Measurements from ENCODE around the gene LGALS4.
"Not testable (repeated sequence)": the region's sequence is repeated elsewhere in the genome, so short reads cannot be mapped to it uniquely, and the experiment has no call there.

LGALS4 gene

DNA sequence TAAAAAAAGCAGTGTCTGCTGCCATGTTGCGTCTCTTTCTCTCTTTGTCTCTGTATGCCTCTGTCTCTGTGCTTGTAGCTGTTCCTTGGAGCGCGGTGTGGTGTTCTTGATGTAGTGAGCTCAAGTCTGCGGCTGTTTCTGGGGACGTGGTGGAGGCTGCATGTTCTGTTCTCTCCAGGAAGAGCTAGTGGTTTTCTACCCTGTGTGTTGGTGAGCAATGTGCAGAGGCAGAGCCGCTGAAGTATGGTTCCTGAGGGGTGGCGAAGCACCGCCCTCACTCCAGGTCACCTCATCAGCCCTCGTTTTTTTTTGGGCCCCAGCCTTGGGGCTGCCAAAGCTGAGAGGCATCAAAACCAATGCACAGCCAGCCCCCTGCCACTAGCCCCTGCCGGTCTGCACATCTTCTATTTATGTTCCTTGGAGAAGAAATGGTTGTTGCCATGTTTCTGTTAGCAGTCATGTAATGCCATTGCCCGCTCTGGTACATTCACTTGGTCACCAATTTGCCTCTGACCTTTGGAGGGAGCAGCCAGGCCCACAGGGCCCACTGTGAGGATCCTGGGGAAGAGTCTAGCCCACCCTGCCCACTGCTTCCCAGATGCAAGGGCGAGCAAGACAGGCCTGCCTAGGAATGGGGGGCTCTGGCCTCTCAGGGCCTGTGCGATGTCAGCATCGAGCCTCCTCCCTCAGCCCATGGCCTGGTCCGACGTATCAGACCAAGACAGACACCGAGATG lies 29.9 kb upstream of the LGALS4 start:
- peak; percentile 58 for DNase-seq

DNA sequence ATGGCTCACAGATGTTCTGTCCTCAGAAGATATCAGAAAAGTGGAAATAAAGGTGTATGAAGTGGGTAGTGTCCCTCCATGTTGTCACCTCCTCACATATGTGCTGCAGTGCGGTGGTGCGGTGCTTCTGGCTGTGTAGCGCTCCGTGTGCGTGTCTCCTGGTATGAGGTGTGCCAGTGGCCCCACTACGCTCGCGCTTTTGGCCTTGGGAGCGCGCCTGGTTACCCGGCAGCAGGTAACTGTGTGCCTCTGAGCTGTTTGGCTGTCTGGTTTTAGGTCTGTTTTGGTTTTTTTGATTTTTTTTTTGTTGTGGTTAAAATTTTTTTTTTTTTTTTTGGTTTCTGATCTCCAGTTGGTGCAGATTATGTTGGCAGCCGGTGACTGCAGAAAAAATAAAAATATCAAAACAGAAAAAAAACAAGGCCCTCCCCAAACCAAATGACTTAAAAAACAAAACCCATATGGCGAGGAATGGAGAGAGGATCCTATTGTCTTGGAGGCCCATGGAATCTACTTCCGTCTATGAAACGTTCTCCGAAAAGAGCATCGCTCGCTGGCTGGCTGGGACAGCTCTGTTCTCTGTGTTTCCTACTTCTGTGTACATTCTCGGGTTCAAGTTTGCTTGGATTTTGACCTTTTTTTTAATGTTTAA lies 29.2 kb upstream of the LGALS4 start:
- peak; percentile 43 for DNase-seq

DNA sequence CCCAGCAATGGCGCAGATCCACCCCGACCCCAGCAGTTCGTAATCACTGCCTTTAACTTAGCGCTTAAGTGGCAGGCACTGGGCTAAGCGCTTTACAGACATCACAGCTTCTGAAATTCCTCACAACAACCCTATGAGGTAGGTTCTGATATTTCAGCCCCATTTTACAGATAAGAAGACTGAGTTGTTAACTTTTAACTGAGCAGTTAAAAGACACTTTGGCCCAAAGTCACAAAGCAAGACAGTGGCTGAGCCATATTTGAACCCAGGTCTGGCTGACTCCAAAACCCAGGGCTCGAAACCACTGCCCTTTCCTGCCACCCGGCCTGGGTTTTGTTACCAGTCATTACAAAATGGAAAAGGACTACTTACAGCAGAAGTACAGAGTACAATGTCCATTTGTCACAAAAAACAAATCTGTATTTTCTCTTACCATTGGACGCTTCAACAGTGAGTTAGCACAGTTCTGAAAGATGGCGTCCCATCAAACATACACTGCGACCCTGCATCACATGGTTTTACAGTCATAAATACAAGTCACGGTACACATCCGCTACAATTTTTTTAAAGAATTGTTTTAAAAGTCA lies 28.5 kb upstream of the LGALS4 start:
- no peak for DNase-seq

DNA sequence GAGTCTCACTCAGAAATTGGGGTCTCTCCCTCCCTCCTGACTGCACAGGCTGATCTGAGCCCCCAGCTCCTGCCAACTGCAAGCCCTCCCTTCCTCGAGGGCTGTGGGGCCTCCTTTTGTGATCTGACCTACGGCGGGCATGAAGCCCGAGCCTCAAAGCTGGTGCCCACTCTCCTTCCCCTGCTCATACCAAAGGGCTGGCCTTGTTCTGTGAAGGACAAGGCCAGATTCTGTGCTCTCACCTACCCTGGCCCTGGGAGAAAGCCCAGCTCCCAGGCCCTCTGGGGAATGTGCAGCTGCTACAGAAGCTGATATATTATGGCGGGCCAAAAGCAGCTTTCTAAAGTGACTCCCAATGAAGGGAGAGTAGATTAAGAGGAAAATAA lies 27.8 kb upstream of the LGALS4 start:
- no peak for DNase-seq

DNA sequence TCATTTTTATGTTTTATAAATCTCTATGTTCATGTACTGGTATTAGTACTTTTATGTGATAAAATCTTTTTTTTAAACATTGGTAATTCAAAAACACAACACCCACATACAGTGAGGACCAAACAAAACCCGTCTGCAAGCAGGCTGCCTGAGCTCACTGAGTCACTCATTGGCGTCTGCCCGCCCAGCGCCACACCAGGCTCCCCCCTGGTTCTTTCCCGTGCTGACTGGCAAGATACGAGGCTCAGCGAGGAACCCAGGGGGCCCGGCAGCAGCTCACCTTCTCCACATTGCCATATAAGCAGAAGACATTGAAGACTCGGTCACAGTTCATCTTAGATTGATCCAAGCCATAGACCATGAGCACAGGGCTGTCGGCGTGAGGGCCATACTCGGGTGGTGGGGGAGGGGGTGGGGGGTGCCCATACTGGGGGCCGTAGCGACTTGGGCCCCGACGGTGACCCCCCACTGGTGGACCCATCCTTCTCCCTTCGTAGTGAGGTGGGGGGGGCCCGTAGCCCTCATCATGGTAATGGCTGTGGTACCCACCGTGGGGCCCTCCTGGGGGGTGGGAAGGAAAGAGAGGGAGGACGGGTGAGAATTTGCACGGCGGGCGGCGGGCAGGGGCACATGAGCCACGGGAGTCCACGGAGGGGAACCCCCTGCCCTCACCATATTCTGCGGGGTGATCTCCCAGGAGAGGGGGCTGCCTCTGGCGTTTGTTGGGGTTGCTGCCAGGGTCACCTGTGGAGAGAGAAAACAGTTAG lies 27.3 kb upstream of the LGALS4 start:
- no peak for DNase-seq

DNA sequence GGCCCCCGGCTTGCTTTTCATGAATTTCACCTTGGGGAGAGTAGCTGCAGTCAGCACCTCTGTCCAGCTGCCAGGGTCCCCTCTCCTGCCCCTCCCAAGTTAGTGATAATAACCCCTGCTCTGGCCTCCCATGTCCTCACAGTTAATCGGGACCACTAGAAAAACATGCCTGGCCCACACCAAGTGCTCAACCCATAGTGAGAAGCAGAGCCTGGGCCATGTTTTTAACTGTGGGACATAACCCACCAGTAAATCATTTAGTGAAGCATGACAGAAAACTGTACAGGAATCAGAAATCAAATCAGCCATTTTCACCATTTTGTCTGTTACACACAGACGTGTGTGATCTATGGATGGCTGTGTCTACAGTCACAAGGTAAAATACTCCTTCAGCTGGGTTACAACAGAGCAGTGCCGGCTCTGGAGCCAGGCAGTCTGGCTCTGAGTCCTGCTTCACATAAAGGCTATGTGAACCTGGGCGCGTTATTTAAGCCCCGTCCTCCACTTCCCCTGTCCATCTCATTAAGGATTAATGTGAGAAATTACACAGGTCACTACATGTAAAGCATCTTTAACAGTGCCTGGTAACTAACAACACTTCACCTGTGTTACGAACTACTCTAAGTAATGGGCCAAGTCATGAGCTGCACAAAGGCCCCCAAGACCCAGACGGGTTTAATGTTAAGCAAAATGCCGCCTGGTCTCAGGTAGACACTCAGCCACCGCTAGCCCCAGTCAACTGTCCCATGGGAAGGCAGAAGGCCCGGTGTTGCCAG lies 26.4 kb upstream of the LGALS4 start:
- no peak for DNase-seq

DNA sequence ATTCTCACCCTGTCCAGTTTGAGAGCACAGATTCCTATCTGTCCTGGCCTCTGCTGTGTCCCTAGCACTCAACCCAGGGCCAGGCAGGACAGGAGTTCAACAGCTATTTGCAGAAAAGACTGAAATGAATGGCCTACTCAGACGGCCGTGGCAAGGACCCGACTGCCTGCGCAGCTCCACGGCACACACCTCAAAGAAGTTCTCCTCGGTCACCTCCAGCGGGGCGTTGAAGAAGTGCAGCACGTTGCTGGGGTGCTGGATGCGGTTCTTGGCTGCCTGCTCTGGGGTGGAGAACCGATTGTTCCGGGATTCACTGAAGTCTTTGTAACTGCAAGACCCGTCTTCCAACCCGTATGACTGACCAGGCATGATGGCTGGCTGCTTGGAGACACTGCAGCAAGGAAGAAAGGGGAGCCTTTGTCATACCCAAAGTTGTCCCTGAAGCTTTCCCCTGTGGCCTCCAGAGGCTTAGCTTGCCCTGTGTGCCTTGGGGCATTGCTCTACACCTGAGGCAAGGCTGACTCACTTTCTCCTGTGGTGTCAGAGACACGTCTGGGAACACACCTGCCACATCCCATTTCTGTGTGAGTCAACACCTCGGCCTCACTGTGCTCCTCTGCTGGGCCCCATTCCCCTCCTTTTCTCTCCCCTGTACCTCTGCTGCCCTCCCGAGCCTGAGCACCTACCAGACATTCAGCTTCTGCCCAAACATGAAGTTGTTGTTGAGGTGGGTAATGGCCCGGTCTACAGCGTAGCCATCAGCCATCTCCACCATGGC lies 25.7 kb upstream of the LGALS4 start:
- no peak for DNase-seq

DNA sequence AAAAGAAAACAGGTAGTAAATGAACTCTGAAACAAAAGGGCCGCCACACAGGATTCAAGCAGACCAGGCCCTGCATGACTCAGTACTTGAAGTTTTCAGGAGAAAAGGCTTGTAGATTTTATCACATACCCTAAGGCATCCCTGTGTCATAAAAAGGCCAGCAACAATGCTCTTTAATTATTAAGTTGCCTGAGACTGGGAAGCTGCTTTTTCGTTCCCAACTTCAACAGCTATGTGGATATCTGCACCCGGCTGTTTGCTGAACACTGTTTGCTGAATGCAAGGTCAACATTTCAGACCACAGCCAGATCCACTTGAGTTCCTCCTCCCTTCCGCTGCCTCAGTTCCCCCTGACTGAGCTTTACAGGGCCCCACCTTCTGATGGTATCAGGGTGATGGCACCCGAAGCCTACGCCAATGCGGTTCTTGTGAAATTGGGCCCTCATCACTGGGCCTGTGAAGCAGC lies 24.9 kb upstream of the LGALS4 start:
- no peak for DNase-seq

DNA sequence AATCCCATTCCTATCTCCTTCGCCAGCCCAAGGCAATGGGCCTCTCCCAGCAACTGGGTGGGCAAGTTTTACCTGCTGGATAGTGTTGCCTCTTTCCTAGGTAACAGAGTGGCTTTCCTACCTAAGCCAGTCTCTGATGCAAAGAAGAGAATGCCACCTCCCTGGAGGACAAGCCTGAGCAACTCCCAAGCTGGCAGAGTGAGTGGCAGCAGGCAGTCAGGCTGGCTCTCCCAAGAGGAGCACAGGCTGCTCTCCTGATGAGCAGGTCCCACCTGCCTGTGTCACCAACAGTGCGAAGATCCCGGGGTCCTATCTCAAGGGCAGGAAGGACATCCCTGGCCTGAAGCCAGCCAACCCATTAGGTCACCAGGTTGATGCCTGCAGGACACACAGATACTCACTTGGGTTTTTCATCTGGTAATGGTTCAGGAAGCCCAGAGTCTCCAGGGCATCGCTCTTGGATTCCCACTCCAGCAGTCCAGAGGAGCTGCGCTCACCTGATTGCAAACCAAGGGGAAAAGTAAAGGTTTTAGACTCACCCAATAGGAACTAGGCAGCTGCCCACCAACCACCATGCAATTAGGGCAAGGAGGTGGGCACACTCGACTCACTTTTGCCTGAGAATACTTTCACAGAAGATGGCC lies 24.4 kb upstream of the LGALS4 start:
- no peak for DNase-seq

DNA sequence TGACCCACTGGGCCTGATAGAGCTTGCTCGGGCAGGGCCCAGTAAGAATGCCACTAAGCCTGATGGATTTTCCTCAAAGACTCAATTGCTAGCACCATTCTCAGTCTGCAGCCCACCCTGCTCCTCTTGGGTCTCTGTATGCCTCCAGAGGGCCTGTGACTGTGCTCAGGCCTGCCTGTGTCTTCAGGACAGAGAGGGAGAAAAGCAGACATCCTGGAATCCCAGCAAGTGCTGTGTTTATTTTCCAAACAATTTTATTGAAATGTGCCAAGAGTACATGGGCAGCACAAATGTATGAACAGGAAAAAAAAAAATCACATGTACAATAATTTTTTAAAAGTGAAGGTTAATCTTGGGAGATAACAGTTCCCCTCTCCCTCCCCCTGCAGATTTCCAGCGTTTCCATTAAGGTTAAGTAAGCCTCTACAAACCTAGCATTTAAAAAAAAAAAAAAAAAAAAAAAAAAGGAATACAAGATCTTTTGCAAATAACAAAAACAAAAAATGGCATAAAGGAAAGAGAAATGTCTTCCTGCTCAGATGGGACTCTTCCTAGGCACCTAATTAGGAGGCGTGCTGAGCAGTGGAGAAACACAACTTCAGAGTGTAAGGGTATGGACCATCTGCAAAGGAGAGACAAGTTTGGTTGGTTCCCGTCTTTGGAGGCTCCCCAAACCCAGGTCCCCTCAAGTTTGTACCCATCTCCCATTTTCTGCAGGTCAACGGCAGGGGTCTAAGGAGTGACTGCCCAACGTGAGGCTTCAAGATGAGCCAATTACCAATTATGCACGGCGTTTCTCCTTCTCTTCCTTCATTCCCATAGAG lies 23.6 kb upstream of the LGALS4 start:
- DNase-seq = no peak

DNA sequence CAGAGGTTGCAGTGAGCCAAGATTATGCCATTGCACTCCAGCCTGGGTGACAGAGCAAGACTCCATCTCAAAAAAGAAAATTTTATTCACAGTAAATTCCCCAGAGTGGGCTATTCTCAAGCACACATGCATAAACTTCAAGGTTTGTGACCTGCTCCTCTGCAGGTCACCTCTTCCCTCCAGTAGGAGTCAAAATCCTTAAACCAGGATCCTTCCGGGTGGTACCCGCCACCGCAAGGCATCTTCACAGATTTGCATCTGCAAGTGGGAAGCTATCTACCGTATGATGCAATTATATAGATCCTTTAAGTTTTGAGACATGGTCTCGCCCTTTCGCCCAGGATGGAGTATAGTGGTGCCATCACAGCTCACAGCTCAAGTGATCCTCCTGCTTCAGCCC lies 21.8 kb upstream of the LGALS4 start:
- no peak for DNase-seq

DNA sequence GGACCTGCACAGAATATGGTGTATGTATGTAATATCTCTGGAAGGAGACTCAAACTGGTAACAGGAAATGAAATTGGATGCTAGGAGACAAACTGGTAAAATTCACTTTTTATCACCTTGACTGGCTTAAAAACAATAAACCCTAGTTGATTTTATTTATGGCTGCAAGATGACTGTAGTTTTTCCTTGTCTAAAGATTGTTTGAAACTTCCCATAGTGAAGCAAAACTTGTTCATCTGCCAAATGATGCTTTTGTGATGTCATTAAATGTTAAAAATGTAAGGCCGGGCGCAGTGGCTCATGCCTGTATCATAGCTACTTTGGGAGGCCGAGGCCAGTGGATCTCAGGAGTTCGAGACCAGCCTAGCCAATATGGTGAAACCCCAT lies 21.4 kb upstream of the LGALS4 start:
- DNase-seq = no peak

DNA sequence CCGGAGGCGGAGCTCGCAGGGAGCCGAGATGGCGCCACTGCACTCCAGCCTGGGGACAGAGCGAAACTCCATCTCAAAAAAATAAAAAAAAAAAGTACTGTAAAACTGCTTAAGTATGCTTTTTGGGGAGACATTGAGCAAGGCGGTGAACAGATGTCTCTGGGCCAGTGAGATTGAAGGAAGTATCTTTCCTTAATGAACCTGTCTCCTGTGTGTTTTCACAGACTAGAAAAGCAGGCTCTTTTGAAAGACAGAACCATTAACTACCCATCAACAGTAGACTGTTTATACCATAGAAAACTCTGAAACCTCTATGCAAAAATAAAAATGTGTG lies 20.3 kb upstream of the LGALS4 start:
- DNase-seq = no peak

DNA sequence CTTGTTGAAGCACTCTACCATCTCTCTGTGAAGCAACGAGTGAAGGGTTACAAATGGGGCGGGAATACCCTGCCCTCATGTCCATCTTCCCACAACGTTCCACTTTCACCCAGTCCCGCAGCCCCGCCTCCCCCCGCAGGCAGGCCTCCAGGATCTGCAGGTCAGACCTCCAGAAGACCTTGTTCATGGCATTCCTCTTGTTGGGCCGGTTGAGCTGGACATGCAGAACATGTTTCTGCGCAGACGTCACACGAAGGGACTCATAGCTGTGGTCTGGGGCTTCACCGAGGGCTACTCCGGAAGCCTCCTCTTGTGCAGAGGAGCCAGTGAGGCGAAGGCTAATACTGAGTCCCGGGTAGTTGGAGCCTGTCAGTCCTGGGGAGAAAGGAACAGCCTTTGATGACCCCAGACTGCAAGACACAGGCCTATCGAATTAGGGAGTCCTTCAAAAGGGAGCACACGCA lies 18.4 kb upstream of the LGALS4 start:
- DNase-seq = no peak

DNA sequence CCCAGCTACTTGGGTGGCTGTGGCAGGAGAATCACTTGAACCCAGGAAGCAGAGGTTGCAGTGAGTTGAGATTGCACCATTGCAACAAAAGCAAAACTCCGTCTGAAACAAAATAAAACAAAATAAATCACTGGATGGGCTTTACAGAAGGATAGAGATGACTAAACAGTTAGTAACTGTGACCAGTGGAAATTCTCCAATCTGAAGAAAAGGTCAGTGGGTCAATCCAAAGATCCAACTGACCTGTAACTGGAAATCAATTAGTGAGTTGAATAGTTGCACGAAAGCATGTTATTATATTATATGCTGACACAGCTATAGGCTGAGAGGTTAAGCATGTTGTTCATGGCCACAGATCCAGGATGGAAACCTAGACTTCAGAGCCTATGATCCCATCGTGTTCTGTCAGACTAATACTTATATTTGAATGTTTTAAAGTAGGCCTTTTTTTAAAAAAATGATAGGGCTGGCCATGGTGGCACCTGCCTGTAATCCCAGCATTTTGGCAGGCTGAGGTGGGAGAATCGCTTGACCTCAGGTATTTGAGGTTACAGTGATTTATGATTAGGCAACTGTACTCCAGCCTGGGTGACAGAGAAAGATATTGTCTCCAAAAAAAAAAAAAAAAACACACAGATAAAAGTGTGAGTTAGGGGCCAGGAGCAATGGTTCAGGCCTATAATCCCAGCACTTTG lies 17.4 kb upstream of the LGALS4 start:
- no peak for DNase-seq

DNA sequence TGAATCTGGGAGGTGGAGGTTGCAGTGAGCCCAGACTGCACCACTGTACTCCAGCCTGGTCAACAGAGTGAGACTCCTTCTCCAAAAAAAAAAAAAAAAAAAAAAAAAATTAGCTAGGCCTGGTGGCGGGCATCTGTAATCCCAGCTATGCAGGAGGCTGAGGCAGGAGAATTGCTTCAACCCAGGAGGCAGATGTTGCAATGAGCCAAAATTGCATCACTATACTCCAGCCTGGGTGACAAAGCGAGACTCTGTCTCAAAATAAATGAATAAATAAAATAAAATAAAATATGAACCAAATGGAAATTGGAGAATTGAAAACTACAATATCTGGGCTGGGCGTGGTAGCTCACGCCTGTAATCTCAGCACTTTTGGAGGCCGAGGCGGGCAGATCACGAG lies 16.5 kb upstream of the LGALS4 start:
- DNase-seq = not testable (repeated sequence)

DNA sequence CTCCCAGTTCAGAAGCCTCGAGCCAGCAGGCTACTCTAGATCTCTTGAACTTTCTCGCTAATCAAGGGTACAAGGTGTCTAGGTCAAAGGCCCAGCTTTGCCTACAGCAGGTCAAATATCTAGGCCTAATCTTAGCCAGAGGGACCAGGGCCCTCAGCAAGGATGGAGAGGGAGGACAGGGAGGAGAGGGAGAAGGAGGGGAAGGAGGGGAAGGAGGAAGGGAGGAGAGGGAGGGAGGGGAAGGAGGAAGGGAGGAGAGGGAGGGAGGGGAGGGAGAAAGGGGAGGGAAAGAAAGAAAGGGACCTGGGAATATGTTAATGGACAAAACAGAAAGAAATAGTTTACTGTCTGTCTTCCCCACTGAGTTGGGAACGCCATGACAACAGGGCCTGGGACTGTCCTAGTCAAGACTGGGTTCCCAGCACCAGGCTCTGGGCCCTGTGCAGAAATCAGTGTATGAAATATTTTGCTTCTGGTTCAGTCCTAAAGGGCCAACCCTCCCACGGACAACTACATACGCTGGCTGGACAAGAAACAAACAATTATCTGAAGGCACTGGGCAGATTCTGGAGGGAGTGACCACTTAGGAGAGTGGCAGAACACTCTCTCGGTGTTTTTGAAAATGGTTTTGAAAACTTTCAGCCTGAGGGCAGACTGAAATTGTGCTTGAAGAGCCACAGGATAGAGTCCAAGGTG lies 14.3 kb upstream of the LGALS4 start:
- no peak for DNase-seq

DNA sequence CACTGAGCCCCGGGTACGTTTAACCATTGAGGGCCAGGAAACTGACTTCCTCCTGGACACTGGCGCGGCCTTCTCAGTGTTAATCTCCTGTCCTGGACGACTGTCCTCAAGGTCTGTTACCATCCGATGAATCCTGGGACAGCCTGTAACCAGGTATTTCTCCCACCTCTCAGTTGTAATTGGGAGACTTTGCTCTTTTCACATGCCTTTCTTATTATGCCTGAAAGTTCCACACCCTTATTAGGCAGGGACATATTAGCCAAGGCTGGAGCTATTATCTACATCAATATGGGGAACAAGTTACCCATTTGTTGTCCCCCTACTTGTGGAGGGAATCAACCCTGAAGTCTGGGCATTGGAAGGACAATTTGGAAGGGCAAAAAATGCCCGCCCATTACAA lies 13.2 kb upstream of the LGALS4 start:
- not testable (repeated sequence) for DNase-seq

DNA sequence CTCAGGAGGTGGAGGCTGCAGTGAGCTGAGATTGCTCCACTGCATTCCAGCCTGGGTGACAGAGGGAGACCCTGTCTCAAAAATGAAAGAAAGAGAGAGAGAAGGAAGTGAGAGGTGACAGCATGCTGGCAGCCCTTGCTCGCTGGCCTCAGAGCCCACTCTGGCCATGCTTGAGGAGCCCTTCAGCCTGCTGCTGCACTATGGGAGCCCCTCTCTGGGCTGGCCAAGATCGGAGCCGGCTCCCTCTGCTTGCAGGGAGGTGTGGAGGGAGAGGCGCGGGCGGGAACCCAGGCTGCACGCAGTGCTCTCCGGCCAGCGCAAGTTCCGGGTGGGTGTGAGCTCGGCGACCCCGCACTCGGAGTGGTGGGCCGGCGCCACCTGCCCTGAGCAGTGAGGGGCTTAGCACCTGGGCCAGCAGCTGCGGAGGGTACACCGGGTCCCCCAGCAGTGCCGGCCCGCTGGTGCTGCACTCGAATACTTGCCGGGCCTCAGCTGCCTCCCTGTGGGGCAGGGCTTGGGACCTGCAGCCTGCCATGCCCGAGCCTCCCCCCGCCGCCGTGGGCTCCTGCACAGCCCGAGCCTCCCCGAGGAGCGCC lies 8.6 kb upstream of the LGALS4 start:
- not testable (repeated sequence) for DNase-seq
